Uterus (tissue), 2 donors: ENCODE measurements around the gene FHOD1.

Experiments used
- POLR2A ChIP-seq, 2 donors: fragments of 450-650 bp; IDR thresholded peaks; one replicate each; pipeline ENCODE4 v1.6.1; 2016; ENCODE audit warnings: antibody characterized with exemption in 2 of 2, mild to moderate bottlenecking in 1 of 2, moderate library complexity in 1 of 2
- TF ChIP-seq, protein P1 (sequence below), 4 experiments: fragments of 200-600 bp in 2 of 4; fragments of 450-650 bp in 2 of 4; sonication (generic) in 2 of 4; IDR thresholded peaks; one replicate each; pipeline ENCODE4 v1.5.1; 2016 to 2019; ENCODE audit warnings: antibody characterized with exemption in 4 of 4, mild to moderate bottlenecking in 2 of 4, moderate library complexity in 1 of 4

DNA sequence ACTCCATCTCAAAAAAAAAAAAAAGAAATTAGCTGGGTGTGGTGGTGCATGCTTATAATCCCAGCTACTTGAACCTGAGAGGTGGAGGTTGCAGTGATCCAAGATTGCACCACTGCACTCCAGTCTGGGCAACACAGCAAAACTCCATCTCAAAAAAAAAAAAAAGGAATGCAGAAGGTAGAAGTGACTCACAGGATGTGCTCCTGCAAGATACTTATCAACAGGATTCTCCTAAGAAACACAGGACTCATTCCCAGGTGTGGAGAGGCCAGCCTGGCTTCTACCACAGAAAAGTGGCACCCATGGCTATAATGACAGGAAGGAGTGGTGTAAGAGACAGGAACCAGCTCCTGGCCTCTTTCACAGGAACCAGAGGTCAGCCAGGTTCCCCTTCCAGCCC lies 34.5 kb downstream of the FHOD1 start:
- TF ChIP-seq, protein P1, sequence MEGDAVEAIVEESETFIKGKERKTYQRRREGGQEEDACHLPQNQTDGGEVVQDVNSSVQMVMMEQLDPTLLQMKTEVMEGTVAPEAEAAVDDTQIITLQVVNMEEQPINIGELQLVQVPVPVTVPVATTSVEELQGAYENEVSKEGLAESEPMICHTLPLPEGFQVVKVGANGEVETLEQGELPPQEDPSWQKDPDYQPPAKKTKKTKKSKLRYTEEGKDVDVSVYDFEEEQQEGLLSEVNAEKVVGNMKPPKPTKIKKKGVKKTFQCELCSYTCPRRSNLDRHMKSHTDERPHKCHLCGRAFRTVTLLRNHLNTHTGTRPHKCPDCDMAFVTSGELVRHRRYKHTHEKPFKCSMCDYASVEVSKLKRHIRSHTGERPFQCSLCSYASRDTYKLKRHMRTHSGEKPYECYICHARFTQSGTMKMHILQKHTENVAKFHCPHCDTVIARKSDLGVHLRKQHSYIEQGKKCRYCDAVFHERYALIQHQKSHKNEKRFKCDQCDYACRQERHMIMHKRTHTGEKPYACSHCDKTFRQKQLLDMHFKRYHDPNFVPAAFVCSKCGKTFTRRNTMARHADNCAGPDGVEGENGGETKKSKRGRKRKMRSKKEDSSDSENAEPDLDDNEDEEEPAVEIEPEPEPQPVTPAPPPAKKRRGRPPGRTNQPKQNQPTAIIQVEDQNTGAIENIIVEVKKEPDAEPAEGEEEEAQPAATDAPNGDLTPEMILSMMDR (IDR thresholded peaks at IDR 0.05): no peak
- no peak for TF ChIP-seq POLR2A (IDR thresholded peaks at IDR 0.05)
